ENCODE measurements around the gene MACROH2A1.

DNA sequence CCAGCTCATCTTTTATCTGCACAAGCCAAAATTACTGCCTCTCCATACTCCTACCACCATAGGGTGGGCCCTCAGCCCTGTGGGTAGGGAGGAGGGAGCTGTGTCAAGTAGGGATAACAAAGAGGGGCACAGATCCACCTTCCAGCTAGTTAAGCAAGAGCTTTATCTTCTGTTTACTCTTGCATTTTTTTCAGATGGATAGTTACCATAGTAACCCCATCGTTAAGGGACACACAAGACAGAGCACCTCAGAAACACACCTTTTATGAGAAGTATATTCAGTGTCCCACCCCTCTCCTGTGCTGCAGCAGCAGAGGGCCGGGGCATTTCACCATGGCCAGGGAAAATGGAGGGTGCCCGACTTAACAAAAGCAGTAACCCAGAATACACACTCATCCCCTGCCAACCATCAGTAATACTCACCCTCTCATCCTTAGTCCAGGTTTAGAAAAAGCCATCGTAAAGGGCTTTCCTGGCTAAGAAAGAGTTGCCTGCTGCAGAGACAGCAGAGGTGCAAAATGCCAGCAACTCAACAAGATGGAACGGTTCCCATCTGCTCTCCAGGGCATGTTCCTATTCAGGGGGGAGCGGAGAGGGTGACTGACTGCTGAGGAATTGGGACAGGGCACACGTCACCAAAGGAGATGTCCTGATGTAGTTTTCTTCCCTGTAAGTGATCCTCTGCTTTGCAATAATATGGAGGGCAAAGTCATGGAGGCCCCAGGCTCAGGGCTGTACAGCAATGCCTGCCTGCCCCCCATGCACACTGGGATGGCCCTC is 25.1 kb downstream of the MACROH2A1 start:
- TF ChIP-seq POLR2A (IDR thresholded peaks at IDR 0.05; ENCODE audit: extremely low read depth, insufficient read length) (no peak), CTCF (IDR thresholded peaks at IDR 0.05; ENCODE audit: low read depth, low read length) (no peak), MYC (IDR thresholded peaks at IDR 0.05; ENCODE audit: low read depth, low read length) (no peak)
- TF ChIP-seq, protein P1, sequence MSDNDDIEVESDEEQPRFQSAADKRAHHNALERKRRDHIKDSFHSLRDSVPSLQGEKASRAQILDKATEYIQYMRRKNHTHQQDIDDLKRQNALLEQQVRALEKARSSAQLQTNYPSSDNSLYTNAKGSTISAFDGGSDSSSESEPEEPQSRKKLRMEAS (IDR thresholded peaks at IDR 0.05; ENCODE audit: low read depth, low read length) = no peak

All from NB4 (cell line).